AG04450 (cell line): Measurements from ENCODE around the gene KCNJ4. TPM values are rescaled to one million over a fixed set of nuclear protein-coding genes. Genes with fewer than 3 reads are reported as not detected.

ENCODE experiments used
- CTCF ChIA-PET: fragments of 300-600, 350-600 bp; formaldehyde crosslinking; extraction: SDS; loops from one replicate; lab custom pipeline; 2022; ENCODE audit warnings: antibody characterized with exemption, inconsistent platforms; lab: Charles Lee
- POLR2A ChIA-PET: fragments of 350-600 bp; formaldehyde crosslinking; extraction: SDS; loops from one replicate; lab custom pipeline; 2021; ENCODE audit warnings: antibody characterized with exemption, inconsistent platforms; lab: Yijun Ruan, JAX
- DNase-seq: peaks from one replicate; pipeline ENCODE4 v3.0.0-alpha.2; 2011; ENCODE audit warnings: low read depth, low spot score
- H3K27ac ChIP-seq: one replicate; pipeline ENCODE4 v1.5.1; 2012; ENCODE audit warnings: low read depth, low read length, control low read depth
- H3K27me3 ChIP-seq: one replicate; pipeline ENCODE4 v1.6.0; 2012; ENCODE audit warnings: low read length; ENCODE audit not compliant: control insufficient read depth, insufficient read depth
- H3K4me3 ChIP-seq: 2 replicates; pipeline ENCODE4 v1.5.1; 2011; ENCODE audit warnings: mild to moderate bottlenecking, low read depth, low read length, control low read depth
- H3K9me3 ChIP-seq: 2 replicates; pipeline ENCODE4 v1.5.1; 2012; ENCODE audit warnings: low read length; ENCODE audit not compliant: control insufficient read depth, insufficient read depth
- CTCF ChIP-seq: IDR thresholded peaks from 2 replicates; pipeline ENCODE4 v1.5.1; 2011; ENCODE audit warnings: low read depth, low read length, control low read depth, inconsistent platforms
- polyA plus RNA-seq: library from polyadenylated mRNA; depleted of rRNA; stranded (reverse); fragments of >200 nt; gene quantifications from 2 replicates; pipeline ENCODE4 v1.2.3, GENCODE V29; 2011

The KCNJ4 gene
- polyA plus RNA-seq, 1 experiment = not detected

- TF ChIP-seq CTCF = peak; percentile 32
- ChIA-PET CTCF (no interaction called here), POLR2A (interaction anchor here (1.3 to 1.4 kb wide), 2 partner anchors 10 to 13 kb away, joined by 4 to 5 read pairs; no protein-coding TSS in a partner anchor)
- H3K27me3 ChIP-seq = peaks cover 2% of the 10 kb centered on the region
- H3K4me3 ChIP-seq = peak overlapping the region; percentile 99
- no peak for DNase-seq
- H3K27ac ChIP-seq = peak overlapping the region; percentile 80
- no peaks in the 10 kb centered on the region; the same call in 1 of the 2 replicates for H3K9me3 ChIP-seq
Measured at GRCh38 chr22:38468443-38469305, 13.7 kb upstream of the KCNJ4 start.

- TF ChIP-seq CTCF = no peak
- Histone ChIP-seq H3K27ac (peak within 1 kb of the TSS; percentile 80), H3K4me3 (peak within 1 kb of the TSS; percentile 99), H3K9me3 (no peaks in the 10 kb centered on the region; the same call in 1 of the 2 replicates), H3K27me3 (peaks cover 8% of the 10 kb centered on the region)
- POLR2A ChIA-PET = interaction anchor here (0.7 to 1.4 kb wide), 3 partner anchors 10 to 33 kb away, joined by 3 to 5 read pairs (median 4); no protein-coding TSS in a partner anchor
- DNase-seq = peak; percentile 30
- CTCF ChIA-PET = no interaction called here
Measured at GRCh38 chr22:38467904-38468442, 13.0 kb upstream of the KCNJ4 start, which contains the start of gene KDELR3. KDELR3 (plus strand) TSS chr22:38468096; CDS start chr22:38468234, 138 bp downstream.

- DNase-seq = no peak
- Histone ChIP-seq H3K4me3 (peak overlapping the region; percentile 99), H3K27ac (peak overlapping the region; percentile 21), H3K27me3 (peaks cover 8% of the 10 kb centered on the region), H3K9me3 (no peaks in the 10 kb centered on the region; the same call in 1 of the 2 replicates)
- no peak for TF ChIP-seq CTCF
- POLR2A ChIA-PET = interaction anchor here (0.6 to 1.4 kb wide), 4 partner anchors 9 to 108 kb away, joined by 3 to 6 read pairs (median 4); no protein-coding TSS in a partner anchor
- CTCF ChIA-PET = no interaction called here
Measured at GRCh38 chr22:38467438-38467903, 12.5 kb upstream of the KCNJ4 start.

GRCh38 chr22:38465673-38466490 is 10.9 kb upstream of the KCNJ4 start:
- peaks cover 18% of the 10 kb centered on the region for H3K27me3 ChIP-seq
- no peaks in the 10 kb centered on the region; the same call in 1 of the 2 replicates for H3K9me3 ChIP-seq
- no peak overlapping the region for H3K4me3 ChIP-seq
- no peak overlapping the region for H3K27ac ChIP-seq
- POLR2A ChIA-PET = no interaction called here
- TF ChIP-seq CTCF = no peak
- CTCF ChIA-PET = no interaction called here
- DNase-seq = no peak
